Right cardiac atrium (tissue), 5 donors: Measurements from ENCODE around the gene AGPAT2. TPM values are rescaled to one million over a fixed set of nuclear protein-coding genes. Genes with fewer than 3 reads are reported as not detected.

ENCODE experiments used
- ATAC-seq, 2 donors: fragments of 200-7000 bp; cut with Tn5 transposase; one replicate each; pipeline versions ENCODE4 v1.8.0 to v1.9.1; 2020; ENCODE audit warnings: moderate library complexity in 2 of 2, mild to moderate bottlenecking in 1 of 2
- DNase-seq, 3 donors: peaks; one replicate each; pipeline ENCODE4 v3.0.0-alpha.2; 2020
- H3K27ac ChIP-seq: one replicate; pipeline ENCODE4 v1.5.1; 2013; ENCODE audit warnings: mild to moderate bottlenecking, low read length, control low read depth, moderate library complexity
- H3K27me3 ChIP-seq: one replicate; pipeline ENCODE4 v1.6.1; 2013; ENCODE audit not compliant: control insufficient read depth, insufficient read depth
- H3K4me1 ChIP-seq: one replicate; pipeline ENCODE4 v1.6.1; 2013; ENCODE audit warnings: low read length; ENCODE audit not compliant: control insufficient read depth, insufficient read depth
- H3K4me3 ChIP-seq: one replicate; pipeline ENCODE4 v1.5.1; 2013; ENCODE audit warnings: low read length, control low read depth
- H3K9me3 ChIP-seq: one replicate; pipeline ENCODE4 v1.6.1; 2013; ENCODE audit warnings: low read length; ENCODE audit not compliant: control insufficient read depth
- WGBS: extraction: QIAGEN DNeasy Blood & Tissue Kit; methylation state at CpG from one replicate; pipeline ENCODE4 v1.1.7; 2013; 5-methylcytosine and 5-hydroxymethylcytosine counted together
- intact Hi-C, 4 donors: fragments of 100-400 bp; cut with DNase I; formaldehyde crosslinking; loops; one replicate each; pipeline versions ENCODE4 v1.11.0 to v1.14.0; 2022 to 2023
- polyA plus RNA-seq: library from polyadenylated mRNA; stranded (reverse); fragments of 200-250 nt; gene quantifications from one replicate; pipeline ENCODE4 v1.2.3, GENCODE V29; 2013
- total RNA-seq, 4 donors: library from RNA; stranded (reverse); fragmentation: NEBNext Ultra II Directional; extraction: Animal tissue kit (Norgen Biotek cat#: 25700); gene quantifications; one replicate each; pipeline ENCODE4 v1.2.1, GENCODE V29; 2021
- donor health status: healthy with polysubstance abuse.
- donor health status: DM: no; HTN: yes; CAD: no.
- donor health status: DM: no; HTN: no; CAD: no.
- donor health status: DM: no; HTN: yes; CAD: no; lungs with severe emphysema.
- donor health status: DM: yes; HTN: yes; CAD: no.

The AGPAT2 gene
- total and polyA plus RNA-seq, 5 donors: 63.0 to 149 (median 70.9) TPM

- Histone ChIP-seq H3K4me3 (no peak overlapping the region), H3K27ac (no peak overlapping the region), H3K27me3 (no peaks in the 10 kb centered on the region), H3K4me1 (no peaks in the 10 kb centered on the region), H3K9me3 (no peaks in the 10 kb centered on the region)
- DNase-seq (no peak), ATAC-seq (no peak)
- intact Hi-C loops: no loop called here
- 28% methylated on average over 12 of the region's 12 CpGs for WGBS
Observed at GRCh38 chr9:136671254-136671614, 16.0 kb downstream of the AGPAT2 start.

- H3K9me3 ChIP-seq: no peaks in the 10 kb centered on the region
- DNase-seq: peak in 1 of 3 donors; percentile 33
- ATAC-seq: no peak
- peak overlapping the region; percentile 0 for H3K27ac ChIP-seq
- no peak overlapping the region for H3K4me3 ChIP-seq
- 58% methylated on average over 36 of the region's 36 CpGs for WGBS
- no peaks in the 10 kb centered on the region for H3K27me3 ChIP-seq
- intact Hi-C loops: no loop called here
- no peaks in the 10 kb centered on the region for H3K4me1 ChIP-seq
Observed at GRCh38 chr9:136670576-136671253, 16.5 kb downstream of the AGPAT2 start.

GRCh38 chr9:136669791-136670464 lies 17.3 kb downstream of the AGPAT2 start:
- H3K9me3 ChIP-seq: no peaks in the 10 kb centered on the region
- ATAC-seq: no peak
- no peak for DNase-seq
- H3K4me1 ChIP-seq: no peaks in the 10 kb centered on the region
- intact Hi-C loops: no loop called here
- no peaks in the 10 kb centered on the region for H3K27me3 ChIP-seq
- H3K27ac ChIP-seq: peak overlapping the region; percentile 28
- peak overlapping the region; percentile 64 for H3K4me3 ChIP-seq
- 53% methylated on average over 23 of the region's 23 CpGs for WGBS

GRCh38 chr9:136668983-136669790 lies 18.1 kb downstream of the AGPAT2 start:
- no peaks in the 10 kb centered on the region for H3K27me3 ChIP-seq
- ATAC-seq: peak in 1 of 2 donors; percentile 0
- intact Hi-C loops: no loop called here
- H3K4me1 ChIP-seq: no peaks in the 10 kb centered on the region
- peak in 1 of 3 donors; percentile 41 for DNase-seq
- WGBS: 57% methylated on average over 23 of the region's 23 CpGs
- H3K9me3 ChIP-seq: no peaks in the 10 kb centered on the region
- H3K4me3 ChIP-seq: peak overlapping the region; percentile 64
- peak overlapping the region; percentile 37 for H3K27ac ChIP-seq

- H3K27me3 ChIP-seq: no peaks in the 10 kb centered on the region
- intact Hi-C loops: no loop called here
- H3K4me3 ChIP-seq: peak overlapping the region; percentile 64
- DNase-seq (no peak), ATAC-seq (no peak)
- no peaks in the 10 kb centered on the region for H3K9me3 ChIP-seq
- peak overlapping the region; percentile 37 for H3K27ac ChIP-seq
- 55% methylated on average over 40 of the region's 40 CpGs for WGBS
- no peaks in the 10 kb centered on the region for H3K4me1 ChIP-seq
Observed at GRCh38 chr9:136667940-136668760, 19.1 kb downstream of the AGPAT2 start.

- peak overlapping the region; percentile 37 for H3K27ac ChIP-seq
- H3K9me3 ChIP-seq: no peaks in the 10 kb centered on the region
- ATAC-seq (no peak), DNase-seq (no peak)
- H3K27me3 ChIP-seq: no peaks in the 10 kb centered on the region
- H3K4me3 ChIP-seq: peak overlapping the region; percentile 64
- intact Hi-C loops: no loop called here
- H3K4me1 ChIP-seq: no peaks in the 10 kb centered on the region
- 58% methylated on average over 21 of the region's 21 CpGs for WGBS
Observed at GRCh38 chr9:136667214-136667939, 19.9 kb downstream of the AGPAT2 start.

- ATAC-seq (no peak), DNase-seq (peak in 2 of 3 donors; percentile 38 to 73)
- H3K4me1 ChIP-seq: no peaks in the 10 kb centered on the region
- H3K9me3 ChIP-seq: no peaks in the 10 kb centered on the region
- H3K27me3 ChIP-seq: no peaks in the 10 kb centered on the region
- peak overlapping the region; percentile 37 for H3K27ac ChIP-seq
- H3K4me3 ChIP-seq: peak overlapping the region; percentile 64
- WGBS: 19% methylated on average over 34 of the region's 35 CpGs
- intact Hi-C loops: no loop called here
Observed at GRCh38 chr9:136666372-136667213, 20.7 kb downstream of the AGPAT2 start.

GRCh38 chr9:136665704-136666371 lies 21.4 kb downstream of the AGPAT2 start:
- Histone ChIP-seq H3K4me3 (peak overlapping the region; percentile 64), H3K9me3 (no peaks in the 10 kb centered on the region), H3K27ac (peak overlapping the region; percentile 10), H3K4me1 (no peaks in the 10 kb centered on the region), H3K27me3 (no peaks in the 10 kb centered on the region)
- WGBS: under 1% methylated on average over 91 of the region's 109 CpGs
- ATAC-seq (no peak), DNase-seq (peak in 2 of 3 donors; percentile 48 to 75)
- intact Hi-C loops: no loop called here

- ATAC-seq (no peak), DNase-seq (peak; percentile 36 to 79 (median 71))
- Histone ChIP-seq H3K9me3 (no peaks in the 10 kb centered on the region), H3K4me3 (peak overlapping the region; percentile 64), H3K27me3 (no peaks in the 10 kb centered on the region), H3K4me1 (no peaks in the 10 kb centered on the region), H3K27ac (peak overlapping the region; percentile 69)
- WGBS: 9% methylated on average over 49 of the region's 49 CpGs
- intact Hi-C loops: no loop called here
Observed at GRCh38 chr9:136665111-136665703, 22.1 kb downstream of the AGPAT2 start.
